IMR-90 (cell line): Measurements from ENCODE around the gene SNAP25. TPM values are rescaled to one million over a fixed set of nuclear protein-coding genes. Genes with fewer than 3 reads are reported as not detected.

ENCODE experiments used
- ATAC-seq: fragments of 200-7000 bp; cut with Tn5 transposase; 2 replicates; pipeline ENCODE4 v1.9.1; 2020; ENCODE audit warnings: low read depth, mild to moderate bottlenecking, moderate library complexity
- BruUV-seq: library from RNA; stranded (reverse); fragments of 400-500 nt; replicated peaks from 2 replicates; lab custom pipeline; 2021; lab: Mats Ljungman, UMichigan
- CTCF ChIA-PET: fragments of 300-600 bp; formaldehyde crosslinking; extraction: SDS; loops from one replicate; lab custom pipeline; 2021; ENCODE audit warnings: antibody characterized with exemption; lab: Yijun Ruan, JAX
- POLR2A ChIA-PET: fragments of 300-600 bp; sonication (Branson Sonifier 250); formaldehyde crosslinking; loops from one replicate; lab custom pipeline; 2022; ENCODE audit warnings: antibody characterized with exemption; ENCODE audit not compliant: unreplicated experiment; lab: Charles Lee
- DNase-seq: peaks from one replicate; pipeline ENCODE4 v3.0.0; 2013
- H2AFZ ChIP-seq: replicated peaks from 2 replicates; pipeline ENCODE3; 2013; ENCODE audit warnings: low read length, mild to moderate bottlenecking; ENCODE audit not compliant: poor library complexity
- H2AK5ac ChIP-seq: 2 replicates; pipeline ENCODE4 v1.6.1; 2013; ENCODE audit warnings: low read depth, low read length, inconsistent platforms
- H2AK9ac ChIP-seq: replicated peaks from 2 replicates; pipeline ENCODE3; 2013; ENCODE audit warnings: mild to moderate bottlenecking, low read depth, low read length, moderate library complexity; ENCODE audit not compliant: poor library complexity
- H2BK120ac ChIP-seq: 2 replicates; pipeline ENCODE4 v1.6.1; 2013; ENCODE audit warnings: low read depth, low read length, inconsistent platforms
- H2BK15ac ChIP-seq: 3 replicates; pipeline ENCODE4 v1.6.1; 2013; ENCODE audit warnings: low read depth, low read length, inconsistent platforms
- H2BK20ac ChIP-seq: 2 replicates; pipeline ENCODE4 v1.6.1; 2013; ENCODE audit warnings: low read depth, mild to moderate bottlenecking, inconsistent platforms, low read length, moderate library complexity
- H2BK5ac ChIP-seq: 2 replicates; pipeline ENCODE4 v1.6.1; 2013; ENCODE audit warnings: mild to moderate bottlenecking, low read depth, low read length, inconsistent platforms; ENCODE audit not compliant: poor library complexity, severe bottlenecking
- H3K14ac ChIP-seq: replicated peaks from 2 replicates; pipeline ENCODE4 v1.6.1; 2013; ENCODE audit warnings: low read depth, low read length, inconsistent platforms
- H3K18ac ChIP-seq: 2 replicates; pipeline ENCODE4 v1.6.1; 2013; ENCODE audit warnings: low read depth, low read length, control low read depth
- H3K23ac ChIP-seq: 2 replicates; pipeline ENCODE4 v1.6.1; 2013; ENCODE audit warnings: low read depth, low read length, inconsistent platforms
- H3K27ac ChIP-seq: 2 replicates; pipeline ENCODE4 v1.5.1; 2013; ENCODE audit warnings: mild to moderate bottlenecking, control low read depth, low read length; ENCODE audit not compliant: insufficient read depth
- H3K27me3 ChIP-seq: 2 replicates; pipeline ENCODE4 v1.6.1; 2013; ENCODE audit warnings: low read length; ENCODE audit not compliant: control insufficient read depth, insufficient read depth
- H3K36me3 ChIP-seq: 2 replicates; pipeline ENCODE4 v1.6.1; 2013; ENCODE audit warnings: low read length, mixed read lengths; ENCODE audit not compliant: control insufficient read depth, insufficient read depth
- H3K4ac ChIP-seq: 2 replicates; pipeline ENCODE4 v1.6.1; 2013; ENCODE audit warnings: low read depth, low read length, inconsistent platforms
- H3K4me1 ChIP-seq: 2 replicates; pipeline ENCODE4 v1.6.1; 2013; ENCODE audit warnings: low read length, mixed read lengths; ENCODE audit not compliant: control insufficient read depth, insufficient read depth
- H3K4me2 ChIP-seq: 2 replicates; pipeline ENCODE4 v1.6.1; 2013; ENCODE audit warnings: low read depth, mild to moderate bottlenecking, control low read depth, low read length, moderate library complexity
- H3K4me3 ChIP-seq: 2 replicates; pipeline ENCODE4 v1.5.1; 2013; ENCODE audit warnings: low read depth, mild to moderate bottlenecking, control low read depth, low read length, moderate library complexity; ENCODE audit not compliant: insufficient read depth
- H3K56ac ChIP-seq: 2 replicates; pipeline ENCODE4 v1.6.1; 2013; ENCODE audit warnings: low read length, inconsistent platforms; ENCODE audit not compliant: insufficient read depth; ENCODE audit errors: extremely low read depth
- H3K79me1 ChIP-seq, 2 experiments: 2 replicates each; pipeline ENCODE4 v1.6.1; 2013; ENCODE audit warnings: low read length in 2 of 2, inconsistent platforms in 1 of 2, low read depth in 1 of 2
- H3K9ac ChIP-seq: 2 replicates; pipeline ENCODE4 v1.6.1; 2013; ENCODE audit warnings: low read depth, low read length, control low read depth
- H3K9me1 ChIP-seq: 2 replicates; pipeline ENCODE4 v1.6.1; 2013; ENCODE audit warnings: low read length, inconsistent platforms; ENCODE audit not compliant: insufficient read depth
- H3K9me3 ChIP-seq: 2 replicates; pipeline ENCODE4 v1.6.1; 2013; ENCODE audit warnings: low read length; ENCODE audit not compliant: control insufficient read depth, insufficient read depth
- H4K20me1 ChIP-seq: 2 replicates; pipeline ENCODE4 v1.6.1; 2013; ENCODE audit warnings: low read length, inconsistent platforms; ENCODE audit not compliant: insufficient read depth
- H4K5ac ChIP-seq: 2 replicates; pipeline ENCODE4 v1.6.1; 2013; ENCODE audit warnings: mild to moderate bottlenecking, low read depth, low read length, control low read depth
- H4K8ac ChIP-seq, 2 experiments: 2 replicates each; pipeline ENCODE4 v1.6.1; 2013; ENCODE audit warnings: low read depth in 2 of 2, low read length in 2 of 2, control low read depth in 1 of 2, inconsistent platforms in 1 of 2
- H4K91ac ChIP-seq: 2 replicates; pipeline ENCODE4 v1.6.1; 2013; ENCODE audit warnings: low read depth, low read length, inconsistent platforms; ENCODE audit not compliant: insufficient read depth
- BHLHE40 ChIP-seq: fragments of 150-350 bp; IDR thresholded peaks from 2 replicates; pipeline ENCODE4 v1.6.1; 2016; ENCODE audit warnings: mild to moderate bottlenecking, low read depth, low read length
- CEBPB ChIP-seq: IDR thresholded peaks from 2 replicates; pipeline ENCODE4 v1.6.1; 2012; ENCODE audit warnings: low read depth, low read length, improper control_type of control experiment
- CHD1 ChIP-seq: IDR thresholded peaks from 2 replicates; pipeline ENCODE4 v1.6.1; 2012; ENCODE audit warnings: low read depth, low read length, improper control_type of control experiment
- CTCF ChIP-seq: conservative IDR thresholded peaks from 2 replicates; pipeline ENCODE4 v1.5.1; 2012; ENCODE audit warnings: mild to moderate bottlenecking, low read depth, low read length, improper control_type of control experiment
- ELK1 ChIP-seq: fragments of 150-350 bp; IDR thresholded peaks from 2 replicates; pipeline ENCODE4 v1.6.1; 2016; ENCODE audit warnings: low read depth, mild to moderate bottlenecking, low read length, moderate library complexity, borderline replicate concordance
- FOS ChIP-seq: fragments of 150-350 bp; IDR thresholded peaks from 2 replicates; pipeline ENCODE4 v1.6.1; 2016; ENCODE audit warnings: low read depth, low read length
- MAFK ChIP-seq: IDR thresholded peaks from 2 replicates; pipeline ENCODE4 v1.6.1; 2012; ENCODE audit warnings: low read depth, low read length, improper control_type of control experiment
- MAZ ChIP-seq: IDR thresholded peaks from 2 replicates; pipeline ENCODE4 v1.6.1; 2012; ENCODE audit warnings: low read depth, mild to moderate bottlenecking, low read length, improper control_type of control experiment, moderate library complexity, borderline replicate concordance
- MXI1 ChIP-seq: IDR thresholded peaks from 2 replicates; pipeline ENCODE4 v1.6.1; 2012; ENCODE audit warnings: low read depth, mild to moderate bottlenecking, low read length, moderate library complexity, borderline replicate concordance
- NFE2L2 ChIP-seq: fragments of 150-350 bp; IDR thresholded peaks from 2 replicates; pipeline ENCODE4 v1.6.1; 2016; ENCODE audit warnings: low read depth, mild to moderate bottlenecking, low read length
- POLR2A ChIP-seq: IDR thresholded peaks from 2 replicates; pipeline ENCODE4 v1.6.1; 2012; ENCODE audit warnings: mild to moderate bottlenecking, low read depth, low read length
- RAD21 ChIP-seq: IDR thresholded peaks from 2 replicates; pipeline ENCODE4 v1.6.1; 2012; ENCODE audit warnings: low read length, improper control_type of control experiment
- RCOR1 ChIP-seq: IDR thresholded peaks from 2 replicates; pipeline ENCODE4 v1.6.1; 2012; ENCODE audit warnings: mild to moderate bottlenecking, low read length, improper control_type of control experiment; ENCODE audit not compliant: insufficient replicate concordance
- RFX5 ChIP-seq: IDR thresholded peaks from 2 replicates; pipeline ENCODE4 v1.8.0; 2012; ENCODE audit warnings: low read depth, mild to moderate bottlenecking, low read length, moderate library complexity
- SMC3 ChIP-seq: fragments of 150-350 bp; IDR thresholded peaks from 2 replicates; pipeline ENCODE4 v1.6.1; 2016; ENCODE audit warnings: low read depth, mild to moderate bottlenecking, antibody characterized with exemption, low read length, moderate library complexity
- USF2 ChIP-seq: fragments of 150-350 bp; IDR thresholded peaks from 2 replicates; pipeline ENCODE4 v1.6.1; 2017; ENCODE audit warnings: mild to moderate bottlenecking, antibody characterized with exemption, low read length, low read depth
- WGBS, 2 experiments: methylation state at CpG; one replicate each; pipeline versions ENCODE4 v1.1.5 to v1.1.7; 2013; ENCODE audit warnings: missing lambda C conversion rate in 2 of 2; ENCODE audit not compliant: insufficient read length in 1 of 2; ENCODE audit errors: extremely low coverage in 2 of 2; 5-methylcytosine and 5-hydroxymethylcytosine counted together
- dilution Hi-C: fragments of 300-500 bp; cut with HindIII; formaldehyde crosslinking; loops from one replicate; pipeline ENCODE4 v1.14.3; 2018; ENCODE audit warnings: low sequenced_read_pairs; ENCODE audit not compliant: unreplicated experiment
- in situ Hi-C: fragments of 300-500 bp; cut with MboI; formaldehyde crosslinking; loops from 3 replicates; pipeline ENCODE4 v1.14.3; 2019; ENCODE audit warnings: low sequenced_read_pairs, inconsistent platforms, mixed read lengths
- intact Hi-C: fragments of 100-400 bp; cut with micrococcal nuclease; formaldehyde crosslinking; loops from 2 replicates; pipeline ENCODE4 v1.10.0; 2022
- polyA plus RNA-seq, 3 experiments: library from polyadenylated mRNA; depleted of rRNA; stranded (reverse); fragments of >200 nt; gene quantifications; 2 replicates each; pipeline ENCODE4 v1.2.3, GENCODE V29; 2012; ENCODE audit warnings: low replicate concordance in 1 of 3
- total RNA-seq: library from RNA; depleted of rRNA; stranded (reverse); fragments of >200 nt; gene quantifications from 2 replicates; pipeline ENCODE4 v1.2.3, GENCODE V29; 2012

The SNAP25 gene
- total and polyA plus RNA-seq, 2 of the 4 experiments (the other 2 are of a cell fraction): 1.1 to 2.8 TPM

- no TSS peak for BruUV-seq
- ATAC-seq (no peak), DNase-seq (peak; percentile 58)
- Histone ChIP-seq H4K20me1 (peaks cover 3% of the 10 kb centered on the region; the same call in 1 of the 2 replicates), H3K27me3 (peaks cover 3% of the 10 kb centered on the region; the same call in 1 of the 2 replicates), H3K4ac (no peak overlapping the region), H3K23ac (no peak overlapping the region), H3K9me3 (no peaks in the 10 kb centered on the region), H3K27ac (no peak overlapping the region), H3K14ac (no peak overlapping the region), H3K9me1 (peaks cover 5% of the 10 kb centered on the region; the same call in 1 of the 2 replicates), H2AFZ (no peak overlapping the region), H3K4me2 (no peak overlapping the region), H3K18ac (no peak overlapping the region; the same call in 1 of the 2 replicates), H2BK120ac (no peak overlapping the region), H2AK5ac (no peak overlapping the region), H3K9ac (no peak overlapping the region), H2BK20ac (no peak overlapping the region), H2BK5ac (no peak overlapping the region), H3K36me3 (no peaks in the 10 kb centered on the region), H2BK15ac (no peak overlapping the region), H4K8ac (no peak overlapping the region), H4K91ac (no peak overlapping the region), H3K4me3 (no peak overlapping the region), H3K4me1 (peaks cover 4% of the 10 kb centered on the region), H2AK9ac (no peak overlapping the region), H4K5ac (no peak overlapping the region), H3K79me1 (no peaks in the 10 kb centered on the region), H3K56ac (no peak overlapping the region)
- WGBS, 2 experiments: no CpG with 5 or more reads among the region's 3 CpGs
- in situ Hi-C loops (no loop called here), intact Hi-C loops (no loop called here), dilution Hi-C loops (no loop called here)
- ChIA-PET POLR2A (no interaction called here), CTCF (no interaction called here)
- TF ChIP-seq NFE2L2 (no peak), SMC3 (no peak), USF2 (no peak), ELK1 (no peak), BHLHE40 (no peak), CHD1 (no peak), CTCF (no peak), MXI1 (no peak), POLR2A (no peak), RCOR1 (no peak), RFX5 (no peak), MAZ (no peak), CEBPB (no peak), MAFK (no peak), RAD21 (no peak), FOS (no peak)
These were observed 41.3 kb upstream of the SNAP25 start for GRCh38 chr20:10177326-10177725.
